HG03558 (cell line): ENCODE data around the gene CEACAM3.

Experiments used
- ATAC-seq: cut with Tn5 transposase; IDR thresholded peaks from one replicate; pipeline ENCODE4 v1.9.1; 2021; ENCODE audit warnings: moderate number of reproducible peaks; ENCODE audit not compliant: unreplicated experiment; ENCODE audit errors: extremely low read depth

Gene CEACAM3

GRCh38 chr19:41792513-41793413 lies 3.6 kb upstream of the CEACAM3 start:
- no peak for ATAC-seq

GRCh38 chr19:41793414-41793727 lies 3.0 kb upstream of the CEACAM3 start:
- ATAC-seq, result no peak

DNA sequence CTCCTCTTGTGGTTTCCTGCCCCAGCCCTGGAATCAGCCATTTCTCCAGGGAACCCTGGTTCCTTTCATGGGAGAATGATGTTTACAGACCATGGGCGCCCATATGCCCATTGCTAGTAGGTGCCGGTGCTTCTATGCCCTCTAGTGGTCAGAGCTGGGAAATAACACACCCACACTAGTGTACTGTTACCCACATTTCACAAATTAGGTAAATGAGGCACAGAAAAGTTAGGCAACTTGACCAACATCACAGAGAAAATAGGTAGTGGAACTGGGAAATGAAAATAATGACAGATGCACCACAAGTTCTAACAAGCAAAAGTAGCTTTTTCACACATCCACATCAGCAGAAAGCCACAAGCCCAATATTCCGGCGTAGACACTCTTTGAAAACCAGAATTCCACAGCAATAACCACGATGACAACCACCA lies 1.3 kb upstream of the CEACAM3 start:
- ATAC-seq, result no peak

DNA sequence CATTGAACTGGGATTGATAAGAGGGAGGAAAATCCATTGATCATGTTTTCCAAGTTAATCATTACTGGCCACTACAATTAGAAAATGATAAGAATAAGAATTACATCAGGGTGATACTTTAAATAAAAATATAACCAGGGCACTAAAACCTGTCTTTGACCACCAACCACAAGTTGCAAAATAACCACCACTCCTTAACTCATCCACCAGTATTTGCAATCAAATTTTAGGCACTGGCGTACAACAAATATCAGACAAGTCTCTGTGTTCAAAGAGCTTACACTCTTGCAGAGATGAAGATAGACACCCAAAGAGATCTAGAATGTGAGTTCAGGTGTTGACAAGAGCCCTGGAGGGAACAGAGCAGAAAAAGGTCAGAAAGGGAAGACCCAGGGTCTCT lies 514 bp downstream of the CEACAM3 start:
- ATAC-seq, result no peak

DNA sequence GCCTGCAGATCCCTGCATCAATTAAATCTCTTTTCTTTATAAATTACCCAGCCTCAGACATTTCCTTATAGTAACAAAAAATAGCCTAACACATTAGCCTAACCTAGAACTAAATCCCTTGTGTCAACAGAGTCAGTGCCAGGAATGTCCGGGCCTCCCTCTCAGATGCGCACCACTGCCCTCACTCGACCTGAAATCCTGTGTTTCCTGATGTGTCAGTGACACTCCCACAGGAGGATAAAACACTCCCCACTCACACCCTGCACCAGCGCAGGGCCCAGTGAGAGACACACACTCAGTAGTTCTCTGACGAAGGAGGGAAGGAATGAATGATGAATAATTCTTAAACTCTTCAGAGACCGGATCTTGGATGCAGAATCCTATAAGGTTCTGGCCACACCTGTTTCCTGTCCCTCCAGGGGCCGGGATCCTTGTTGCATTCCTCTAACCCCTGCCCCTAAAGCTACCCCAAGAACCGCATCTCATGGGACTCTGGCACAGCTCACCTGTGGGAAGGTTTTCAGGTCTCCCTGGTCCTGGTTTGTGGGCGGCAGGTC lies 3.1 kb downstream of the CEACAM3 start:
- ATAC-seq, result no peak

DNA sequence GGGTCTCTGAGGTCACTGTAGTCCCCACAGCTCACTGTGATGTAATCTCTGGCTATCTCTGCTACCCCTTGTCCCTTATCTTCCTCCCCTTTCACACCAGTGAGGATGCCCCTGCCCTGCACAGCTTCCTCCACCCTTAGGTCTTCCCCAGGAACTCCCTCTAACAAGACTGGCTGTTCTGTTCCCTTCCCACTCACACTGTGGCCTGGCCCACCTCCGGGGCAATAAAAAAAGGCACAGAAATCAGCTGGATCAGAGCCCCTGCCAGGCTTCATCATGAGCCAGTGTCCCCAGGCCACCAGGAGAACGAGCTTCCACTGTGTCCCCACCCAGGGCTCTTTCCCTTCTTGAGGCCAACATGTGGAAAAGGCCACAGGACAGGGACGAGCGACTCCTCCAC lies 4.6 kb downstream of the CEACAM3 start:
- no peak for ATAC-seq

DNA sequence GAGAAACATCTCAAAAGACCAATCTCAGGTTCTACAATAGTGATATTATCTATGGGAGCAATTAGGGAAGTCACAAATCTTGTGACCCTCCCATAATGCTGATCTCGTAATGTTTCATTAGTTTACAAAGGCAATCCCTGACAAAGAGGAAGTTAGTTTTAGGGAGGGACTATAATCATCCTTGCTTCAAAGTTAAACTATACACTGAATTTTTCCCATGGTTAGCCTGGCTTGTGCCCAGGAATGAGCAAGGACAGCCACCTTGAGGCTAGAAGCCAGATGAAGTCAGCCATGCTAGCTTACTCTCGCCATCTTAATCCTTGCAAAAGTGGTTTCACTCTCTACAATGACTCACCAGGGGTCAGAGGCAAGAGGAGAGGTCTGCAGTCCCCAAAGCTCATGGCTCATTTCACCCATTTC lies 5.4 kb downstream of the CEACAM3 start:
- ATAC-seq, result no peak

- ATAC-seq, result no peak
Measured at GRCh38 chr19:41802770-41803169, 6.4 kb downstream of the CEACAM3 start.

GRCh38 chr19:41804336-41804735 lies 7.9 kb downstream of the CEACAM3 start:
- ATAC-seq, result no peak

- ATAC-seq, result no peak
Measured at GRCh38 chr19:41807176-41807575, 10.8 kb downstream of the CEACAM3 start.

- no peak for ATAC-seq
Measured at GRCh38 chr19:41808663-41809566, 12.5 kb downstream of the CEACAM3 start.

GRCh38 chr19:41810301-41810700 lies 13.9 kb downstream of the CEACAM3 start:
- ATAC-seq, result no peak

GRCh38 chr19:41811036-41811435 lies 14.6 kb downstream of the CEACAM3 start:
- ATAC-seq, result no peak

GRCh38 chr19:41811981-41812380 lies 15.6 kb downstream of the CEACAM3 start:
- no peak for ATAC-seq

DNA sequence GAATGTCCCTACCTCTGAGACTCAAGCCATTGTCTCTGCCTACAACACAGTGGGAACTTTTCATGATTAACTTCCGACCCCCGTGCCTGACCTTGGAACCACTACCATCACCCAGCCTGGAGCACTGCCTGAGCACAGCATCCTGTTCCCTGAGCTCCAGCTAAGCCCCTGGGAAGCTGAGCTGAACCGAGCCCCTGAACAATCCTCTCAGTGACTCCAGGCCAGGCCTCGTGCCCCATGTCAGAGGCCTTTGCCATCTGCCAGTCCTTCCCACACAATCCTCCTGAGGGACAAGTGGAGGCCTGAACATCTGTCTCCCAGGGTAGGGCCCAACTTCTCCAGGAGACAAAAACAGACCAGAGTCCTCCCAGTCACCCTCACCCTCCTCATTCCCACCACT lies 17.5 kb downstream of the CEACAM3 start:
- no peak for ATAC-seq

GRCh38 chr19:41815301-41815700 lies 18.9 kb downstream of the CEACAM3 start:
- no peak for ATAC-seq

DNA sequence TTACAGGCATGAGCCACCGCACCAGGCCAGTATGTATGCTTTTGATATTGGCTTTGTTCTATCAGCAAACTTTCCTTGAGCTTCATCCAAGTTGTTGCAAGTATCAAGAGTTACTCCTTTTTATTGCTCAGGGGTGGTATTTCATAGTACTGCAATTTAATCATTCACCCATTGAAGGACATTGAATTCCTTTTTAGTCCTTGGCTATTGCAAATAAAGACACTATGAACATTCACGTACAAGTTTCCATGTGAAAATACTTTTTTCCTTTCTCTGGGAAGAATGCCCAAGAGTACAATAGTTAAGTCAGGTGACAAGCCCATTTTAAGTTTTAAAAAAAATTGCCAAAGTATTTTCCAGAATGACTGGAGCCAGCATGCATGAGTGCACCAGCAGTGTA lies 20.4 kb downstream of the CEACAM3 start:
- ATAC-seq, result no peak

- no peak for ATAC-seq
Measured at GRCh38 chr19:41821003-41821735, 24.8 kb downstream of the CEACAM3 start.

DNA sequence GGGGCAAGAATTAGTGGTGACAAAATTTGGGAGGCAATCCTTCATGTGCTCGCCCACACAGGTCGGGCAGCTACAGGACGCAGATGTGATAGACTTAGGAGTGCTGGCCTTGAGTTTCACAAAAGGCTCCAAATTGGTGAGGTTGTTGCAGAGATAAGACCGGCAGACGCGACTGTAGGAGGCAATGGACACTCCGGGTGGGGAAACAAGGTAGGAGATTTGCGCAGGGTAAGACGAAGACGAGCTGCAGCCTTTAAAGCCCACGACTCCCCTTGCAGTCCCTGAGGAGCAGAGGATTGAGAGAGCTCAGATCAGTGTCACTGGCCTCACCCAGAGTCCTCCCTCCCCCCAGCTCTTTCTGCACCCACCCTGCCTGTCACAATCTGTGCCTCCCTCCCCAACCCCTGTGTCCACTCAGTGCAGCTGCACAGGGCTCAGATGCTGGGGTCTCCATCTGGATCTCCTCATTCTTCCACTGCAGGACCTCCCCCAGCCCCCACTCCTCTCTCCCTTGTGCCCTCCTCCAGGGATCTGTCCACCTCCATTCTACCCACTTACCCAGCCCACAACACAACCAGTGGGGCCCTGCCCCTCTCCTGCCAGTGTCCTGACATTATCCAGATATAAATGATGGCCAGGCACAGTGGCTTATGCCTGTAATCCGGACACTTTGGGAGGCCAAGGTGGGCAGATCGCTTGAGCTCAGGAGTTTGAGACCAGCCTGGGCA lies 41.8 kb downstream of the CEACAM3 start:
- no peak for ATAC-seq

GRCh38 chr19:41839211-41839610 lies 42.8 kb downstream of the CEACAM3 start:
- no peak for ATAC-seq
